PFSK-1 (cell line): ENCODE measurements around the gene SMAD2.

Experiments
- SIN3A ChIP-seq: IDR thresholded peaks from 2 replicates; pipeline ENCODE4 v1.6.1; 2012; ENCODE audit warnings: mild to moderate bottlenecking, low read length, moderate library complexity, borderline replicate concordance; ENCODE audit not compliant: insufficient read depth
- TF ChIP-seq, protein P1 (sequence below), 2 experiments: IDR thresholded peaks; 2 replicates each; pipeline versions ENCODE4 v1.6.1 to v1.8.0; 2011 to 2012; ENCODE audit warnings: low read depth in 2 of 2, low read length in 2 of 2, control low read depth in 1 of 2, inconsistent platforms in 1 of 2, mild to moderate bottlenecking in 1 of 2, moderate library complexity in 1 of 2; ENCODE audit not compliant: insufficient read depth in 1 of 2

- TF ChIP-seq SIN3A: no peak
- TF ChIP-seq, protein P1, sequence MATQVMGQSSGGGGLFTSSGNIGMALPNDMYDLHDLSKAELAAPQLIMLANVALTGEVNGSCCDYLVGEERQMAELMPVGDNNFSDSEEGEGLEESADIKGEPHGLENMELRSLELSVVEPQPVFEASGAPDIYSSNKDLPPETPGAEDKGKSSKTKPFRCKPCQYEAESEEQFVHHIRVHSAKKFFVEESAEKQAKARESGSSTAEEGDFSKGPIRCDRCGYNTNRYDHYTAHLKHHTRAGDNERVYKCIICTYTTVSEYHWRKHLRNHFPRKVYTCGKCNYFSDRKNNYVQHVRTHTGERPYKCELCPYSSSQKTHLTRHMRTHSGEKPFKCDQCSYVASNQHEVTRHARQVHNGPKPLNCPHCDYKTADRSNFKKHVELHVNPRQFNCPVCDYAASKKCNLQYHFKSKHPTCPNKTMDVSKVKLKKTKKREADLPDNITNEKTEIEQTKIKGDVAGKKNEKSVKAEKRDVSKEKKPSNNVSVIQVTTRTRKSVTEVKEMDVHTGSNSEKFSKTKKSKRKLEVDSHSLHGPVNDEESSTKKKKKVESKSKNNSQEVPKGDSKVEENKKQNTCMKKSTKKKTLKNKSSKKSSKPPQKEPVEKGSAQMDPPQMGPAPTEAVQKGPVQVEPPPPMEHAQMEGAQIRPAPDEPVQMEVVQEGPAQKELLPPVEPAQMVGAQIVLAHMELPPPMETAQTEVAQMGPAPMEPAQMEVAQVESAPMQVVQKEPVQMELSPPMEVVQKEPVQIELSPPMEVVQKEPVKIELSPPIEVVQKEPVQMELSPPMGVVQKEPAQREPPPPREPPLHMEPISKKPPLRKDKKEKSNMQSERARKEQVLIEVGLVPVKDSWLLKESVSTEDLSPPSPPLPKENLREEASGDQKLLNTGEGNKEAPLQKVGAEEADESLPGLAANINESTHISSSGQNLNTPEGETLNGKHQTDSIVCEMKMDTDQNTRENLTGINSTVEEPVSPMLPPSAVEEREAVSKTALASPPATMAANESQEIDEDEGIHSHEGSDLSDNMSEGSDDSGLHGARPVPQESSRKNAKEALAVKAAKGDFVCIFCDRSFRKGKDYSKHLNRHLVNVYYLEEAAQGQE (IDR thresholded peaks at IDR 0.05; ENCODE audit: insufficient read depth in 1 of 2, low read depth in 2 of 2, low read length in 2 of 2): no peak
Observed at GRCh38 chr18:47949202-47949601, 18.7 kb upstream of the SMAD2 start.
